WTC11 (cell line): Measurements from ENCODE around the gene GPNMB. TPM values are rescaled to one million over a fixed set of nuclear protein-coding genes. Genes with fewer than 3 reads are reported as not detected.
"Not testable (repeated sequence)": the region's sequence is repeated elsewhere in the genome, so short reads cannot be mapped to it uniquely, and the experiment has no call there.

Source experiments
- ATAC-seq: fragments of 200-7000 bp; cut with Tn5 transposase; 2 replicates; pipeline ENCODE4 v1.10.0; 2021; ENCODE audit warnings: mild to moderate bottlenecking, moderate library complexity
- CTCF ChIA-PET: fragments of 300-600 bp; sonication (Branson Sonifier 250); formaldehyde crosslinking; loops from one replicate; lab custom pipeline; 2021; ENCODE audit warnings: antibody characterized with exemption; lab: Charles Lee
- POLR2A ChIA-PET: fragments of 350-600 bp; sonication (Branson Sonifier 250); formaldehyde crosslinking; loops from one replicate; lab custom pipeline; 2021; ENCODE audit warnings: antibody characterized with exemption; lab: Charles Lee
- DNase-seq: peaks from one replicate; pipeline ENCODE4 v3.0.0; 2021; ENCODE audit warnings: low spot score
- H3K27ac Mint-ChIP-seq: 2 replicates; pipeline ENCODE4 v1.8.0; 2021; ENCODE audit warnings: mixed read lengths
- H3K27me3 Mint-ChIP-seq: 2 replicates; pipeline ENCODE4 v1.8.0; 2021; ENCODE audit warnings: low read depth, mild to moderate bottlenecking, moderate library complexity, mixed read lengths
- H3K36me3 Mint-ChIP-seq: 2 replicates; pipeline ENCODE4 v1.8.0; 2021; ENCODE audit warnings: mixed read lengths
- H3K4me1 Mint-ChIP-seq: 2 replicates; pipeline ENCODE4 v1.8.0; 2022; ENCODE audit warnings: mixed read lengths
- H3K4me3 Mint-ChIP-seq: 2 replicates; pipeline ENCODE4 v1.8.0; 2021; ENCODE audit warnings: mild to moderate bottlenecking, moderate library complexity, mixed read lengths
- H3K9me3 Mint-ChIP-seq: 2 replicates; pipeline ENCODE4 v1.8.0; 2021; ENCODE audit warnings: mixed read lengths
- CBFB ChIP-seq: sonication (generic); formaldehyde crosslinking; IDR thresholded peaks from 2 replicates; pipeline ENCODE4 v1.8.1; 2022; ENCODE audit warnings: mild to moderate bottlenecking, low read depth, missing genetic modification reagents
- HMGA2 ChIP-seq: fragments of 250-450 bp; sonication (Bioruptor Pico); IDR thresholded peaks from 2 replicates; pipeline ENCODE4 v1.4.0; 2021; ENCODE audit warnings: mild to moderate bottlenecking, moderate library complexity
- MXD4 ChIP-seq: fragments of 250-450 bp; sonication (Bioruptor Pico); IDR thresholded peaks from 2 replicates; pipeline ENCODE4 v1.8.0; 2021; ENCODE audit warnings: mild to moderate bottlenecking, moderate library complexity, borderline replicate concordance
- NR1H2 ChIP-seq: sonication (generic); formaldehyde crosslinking; IDR thresholded peaks from 2 replicates; pipeline ENCODE4 v1.9.0; 2021; ENCODE audit warnings: mild to moderate bottlenecking, moderate library complexity, missing genetic modification reagents
- SMAD3 ChIP-seq: sonication (generic); formaldehyde crosslinking; IDR thresholded peaks from 2 replicates; pipeline ENCODE4 v1.8.0; 2022; ENCODE audit warnings: missing genetic modification reagents, mild to moderate bottlenecking, borderline replicate concordance
- TCF7 ChIP-seq: sonication (generic); formaldehyde crosslinking; IDR thresholded peaks from 2 replicates; pipeline ENCODE4 v1.8.0; 2022; ENCODE audit warnings: mild to moderate bottlenecking, low read depth, missing genetic modification reagents, moderate library complexity
- ZNF121 ChIP-seq: sonication (generic); formaldehyde crosslinking; IDR thresholded peaks from 2 replicates; pipeline ENCODE4 v1.8.0; 2023; ENCODE audit warnings: missing genetic modification reagents
- ZNF263 ChIP-seq: sonication (generic); formaldehyde crosslinking; IDR thresholded peaks from 2 replicates; pipeline ENCODE4 v1.8.1; 2022; ENCODE audit warnings: low read depth, mild to moderate bottlenecking, moderate library complexity, missing genetic modification reagents
- total RNA-seq: library from RNA; stranded (reverse); gene quantifications from 3 replicates; pipeline ENCODE4 v1.2.3, GENCODE V29; 2021
- TF ChIP-seq, protein P1 (sequence below): sonication (generic); formaldehyde crosslinking; IDR thresholded peaks from 2 replicates; pipeline ENCODE4 v1.8.0; 2023; ENCODE audit warnings: missing genetic modification reagents, mild to moderate bottlenecking, borderline replicate concordance
- TF ChIP-seq, protein P2 (sequence below): sonication (generic); formaldehyde crosslinking; conservative IDR thresholded peaks from 2 replicates; pipeline ENCODE4 v1.8.1; 2022; ENCODE audit warnings: mild to moderate bottlenecking, missing genetic modification reagents
- TF ChIP-seq, protein P3 (sequence below): sonication (generic); formaldehyde crosslinking; IDR thresholded peaks from 2 replicates; pipeline ENCODE4 v1.8.1; 2023; ENCODE audit warnings: mild to moderate bottlenecking, missing genetic modification reagents

Gene GPNMB
- total RNA-seq, 1 experiment from 2014 or later, result 1.1 TPM

DNA sequence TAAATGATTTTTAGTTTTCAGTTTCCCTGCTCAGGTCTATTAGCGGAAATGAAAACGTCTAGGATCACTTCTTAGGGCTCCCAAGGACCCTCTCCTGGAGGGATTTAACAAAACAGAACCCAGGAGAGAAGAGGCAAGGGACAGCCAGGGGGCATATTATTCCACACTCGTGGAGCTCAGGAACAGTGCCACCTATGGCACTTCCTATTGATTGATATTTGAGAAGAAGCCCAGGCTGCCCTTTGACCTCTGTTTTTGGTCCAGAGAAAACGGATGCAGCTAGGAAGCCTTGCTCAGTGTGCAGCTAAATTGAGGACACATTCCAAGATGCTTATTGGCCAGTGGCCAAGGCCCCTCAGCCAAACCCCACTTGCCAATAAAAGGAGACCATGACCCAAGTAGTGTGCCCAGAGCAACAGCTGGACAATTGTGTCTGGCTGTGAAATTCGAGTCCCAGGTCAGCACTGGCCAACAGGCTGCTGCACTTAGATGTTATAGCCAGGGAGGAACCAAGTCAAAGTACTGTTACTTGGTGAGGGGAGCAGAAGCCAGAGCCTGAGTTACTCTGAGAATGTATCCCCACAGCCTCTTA is 24.0 kb upstream of the GPNMB start (continued):
- TF ChIP-seq, protein P1, sequence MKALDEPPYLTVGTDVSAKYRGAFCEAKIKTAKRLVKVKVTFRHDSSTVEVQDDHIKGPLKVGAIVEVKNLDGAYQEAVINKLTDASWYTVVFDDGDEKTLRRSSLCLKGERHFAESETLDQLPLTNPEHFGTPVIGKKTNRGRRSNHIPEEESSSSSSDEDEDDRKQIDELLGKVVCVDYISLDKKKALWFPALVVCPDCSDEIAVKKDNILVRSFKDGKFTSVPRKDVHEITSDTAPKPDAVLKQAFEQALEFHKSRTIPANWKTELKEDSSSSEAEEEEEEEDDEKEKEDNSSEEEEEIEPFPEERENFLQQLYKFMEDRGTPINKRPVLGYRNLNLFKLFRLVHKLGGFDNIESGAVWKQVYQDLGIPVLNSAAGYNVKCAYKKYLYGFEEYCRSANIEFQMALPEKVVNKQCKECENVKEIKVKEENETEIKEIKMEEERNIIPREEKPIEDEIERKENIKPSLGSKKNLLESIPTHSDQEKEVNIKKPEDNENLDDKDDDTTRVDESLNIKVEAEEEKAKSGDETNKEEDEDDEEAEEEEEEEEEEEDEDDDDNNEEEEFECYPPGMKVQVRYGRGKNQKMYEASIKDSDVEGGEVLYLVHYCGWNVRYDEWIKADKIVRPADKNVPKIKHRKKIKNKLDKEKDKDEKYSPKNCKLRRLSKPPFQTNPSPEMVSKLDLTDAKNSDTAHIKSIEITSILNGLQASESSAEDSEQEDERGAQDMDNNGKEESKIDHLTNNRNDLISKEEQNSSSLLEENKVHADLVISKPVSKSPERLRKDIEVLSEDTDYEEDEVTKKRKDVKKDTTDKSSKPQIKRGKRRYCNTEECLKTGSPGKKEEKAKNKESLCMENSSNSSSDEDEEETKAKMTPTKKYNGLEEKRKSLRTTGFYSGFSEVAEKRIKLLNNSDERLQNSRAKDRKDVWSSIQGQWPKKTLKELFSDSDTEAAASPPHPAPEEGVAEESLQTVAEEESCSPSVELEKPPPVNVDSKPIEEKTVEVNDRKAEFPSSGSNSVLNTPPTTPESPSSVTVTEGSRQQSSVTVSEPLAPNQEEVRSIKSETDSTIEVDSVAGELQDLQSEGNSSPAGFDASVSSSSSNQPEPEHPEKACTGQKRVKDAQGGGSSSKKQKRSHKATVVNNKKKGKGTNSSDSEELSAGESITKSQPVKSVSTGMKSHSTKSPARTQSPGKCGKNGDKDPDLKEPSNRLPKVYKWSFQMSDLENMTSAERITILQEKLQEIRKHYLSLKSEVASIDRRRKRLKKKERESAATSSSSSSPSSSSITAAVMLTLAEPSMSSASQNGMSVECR (CRISPR knock-in tag), result no peak
- no peak for TF ChIP-seq ZNF263 (CRISPR knock-in tag)
- no peak for TF ChIP-seq CBFB (CRISPR knock-in tag)
- no peak for TF ChIP-seq MXD4

DNA sequence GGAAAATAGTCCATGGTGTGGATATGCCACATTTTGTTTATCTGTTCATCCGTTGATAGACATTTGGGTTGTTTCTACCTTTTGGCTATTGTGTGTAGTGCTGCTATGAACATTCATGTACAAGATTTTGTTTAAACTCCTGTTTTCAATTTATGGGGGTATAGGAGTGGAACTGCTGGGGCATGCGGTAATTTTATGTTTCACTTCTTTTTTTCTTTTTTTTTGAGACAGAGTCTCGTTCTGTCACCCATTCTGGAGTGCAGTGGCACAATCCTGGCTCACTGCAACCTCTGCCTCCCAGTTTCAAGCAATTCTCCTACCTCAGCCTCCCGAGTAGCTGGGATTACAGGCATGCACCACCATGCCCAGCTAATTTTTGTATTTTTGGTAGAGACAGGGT is 22.2 kb upstream of the GPNMB start:
- H3K36me3 Mint-ChIP-seq, POLR2A ChIA-PET, DNase-seq, H3K4me3 Mint-ChIP-seq, H3K9me3 Mint-ChIP-seq, CTCF ChIA-PET, H3K27me3 Mint-ChIP-seq, ATAC-seq, H3K27ac Mint-ChIP-seq: not testable (repeated sequence)
- peaks cover 11% of the 10 kb centered on the region; the same call in 1 of the 2 replicates for H3K4me1 Mint-ChIP-seq

DNA sequence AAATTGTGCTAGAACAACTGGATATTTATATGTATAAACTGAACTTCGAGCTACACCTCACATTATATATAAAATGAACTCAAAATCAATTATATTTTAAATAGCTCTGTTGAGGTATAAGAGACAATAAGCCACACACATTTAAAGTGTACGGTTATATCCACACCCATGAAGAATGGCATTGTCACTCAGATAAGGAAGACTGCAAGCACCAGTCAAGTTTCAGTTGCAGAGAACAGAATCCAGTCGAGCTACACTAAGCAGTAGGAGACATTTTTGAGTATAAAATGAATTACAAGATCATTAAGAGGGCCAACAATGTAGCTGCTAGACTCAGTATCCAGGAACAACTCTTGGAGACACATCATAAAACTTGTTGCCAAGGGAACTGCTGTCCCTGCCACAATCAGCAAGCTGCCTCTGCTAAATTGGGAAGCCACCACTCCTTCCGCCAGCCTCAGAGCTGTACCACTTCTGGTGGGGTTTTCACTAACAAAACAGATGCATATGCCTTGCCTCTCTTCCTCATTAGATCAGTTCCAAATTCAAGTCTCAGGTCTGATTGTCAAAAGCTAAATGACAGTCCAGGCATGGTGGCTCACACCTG is 19.6 kb upstream of the GPNMB start:
- ATAC-seq, result no peak
- H3K9me3 Mint-ChIP-seq, result peaks cover 9% of the 10 kb centered on the region
- H3K27me3 Mint-ChIP-seq, result no peaks in the 10 kb centered on the region; the same call in 1 of the 2 replicates
- ChIA-PET POLR2A (no interaction called here), CTCF (interaction anchor here (0.8 to 1.5 kb wide), 3 partner anchors 20 to 46 kb away, joined by 3 to 4 read pairs (median 3); no protein-coding TSS in a partner anchor)
- TF ChIP-seq TCF7 (CRISPR knock-in tag), result no peak
- TF ChIP-seq, protein P2, sequence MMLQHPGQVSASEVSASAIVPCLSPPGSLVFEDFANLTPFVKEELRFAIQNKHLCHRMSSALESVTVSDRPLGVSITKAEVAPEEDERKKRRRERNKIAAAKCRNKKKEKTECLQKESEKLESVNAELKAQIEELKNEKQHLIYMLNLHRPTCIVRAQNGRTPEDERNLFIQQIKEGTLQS (CRISPR knock-in tag), result no peak
- H3K4me1 Mint-ChIP-seq, result peaks cover 5% of the 10 kb centered on the region; the same call in 1 of the 2 replicates
- H3K4me3 Mint-ChIP-seq, result no peak overlapping the region
- no peak overlapping the region for H3K27ac Mint-ChIP-seq
- no peak for DNase-seq
- peaks cover 2% of the 10 kb centered on the region; the same call in 1 of the 2 replicates for H3K36me3 Mint-ChIP-seq

DNA sequence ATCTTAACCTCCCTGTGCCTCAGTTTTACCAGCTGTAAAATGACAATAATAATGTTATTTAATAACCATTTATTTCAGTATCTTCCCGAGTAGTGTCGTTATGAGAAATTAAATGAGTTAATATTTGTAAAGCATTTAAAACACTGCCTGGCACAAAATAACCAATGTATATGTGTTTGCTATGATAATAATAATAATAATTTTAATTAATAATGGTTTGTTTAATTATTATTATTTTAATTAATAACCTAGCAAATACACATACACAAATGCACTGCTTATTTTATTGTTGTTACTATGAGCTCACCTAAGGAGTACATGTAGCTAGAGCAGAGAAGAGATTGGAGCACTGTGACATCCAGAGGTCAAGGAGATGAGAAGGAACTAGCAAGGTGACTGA is 18.2 kb upstream of the GPNMB start:
- ChIA-PET CTCF (interaction anchor here (1.5 kb wide), 1 partner anchor 45 kb away, joined by 4 read pairs; no protein-coding TSS in a partner anchor), POLR2A (no interaction called here)
- no peak for DNase-seq
- H3K9me3 Mint-ChIP-seq, result peaks cover 9% of the 10 kb centered on the region
- peaks cover 6% of the 10 kb centered on the region for H3K4me1 Mint-ChIP-seq
- no peak overlapping the region for H3K4me3 Mint-ChIP-seq
- TF ChIP-seq NR1H2 (CRISPR knock-in tag) (no peak), HMGA2 (CRISPR knock-in tag) (peak; percentile 91), SMAD3 (CRISPR knock-in tag) (no peak)
- H3K27ac Mint-ChIP-seq, result no peak overlapping the region
- no peak for ATAC-seq
- peaks cover 2% of the 10 kb centered on the region; the same call in 1 of the 2 replicates for H3K36me3 Mint-ChIP-seq
- no peaks in the 10 kb centered on the region; the same call in 1 of the 2 replicates for H3K27me3 Mint-ChIP-seq

DNA sequence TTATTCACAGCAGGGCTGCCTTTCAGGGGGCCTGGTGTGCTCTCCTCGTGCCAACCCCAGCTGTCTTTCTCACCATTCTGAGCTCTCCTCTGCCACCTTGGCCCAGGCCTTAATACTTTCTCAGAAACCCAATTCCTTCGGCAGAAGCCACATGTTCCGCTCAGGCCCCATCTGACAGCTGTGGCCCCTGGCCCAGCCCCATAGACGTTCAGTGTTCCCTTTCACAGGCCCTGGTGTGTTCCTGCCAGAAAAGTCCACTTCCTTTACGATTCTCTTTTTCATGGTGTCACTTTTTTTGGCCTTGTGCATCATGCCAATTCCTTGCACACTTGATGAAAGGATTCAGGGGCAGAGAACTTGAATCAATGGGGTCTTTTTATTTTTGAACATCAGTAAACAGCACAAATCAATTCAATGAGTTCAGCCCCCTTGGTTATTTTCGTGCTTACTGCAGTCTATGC is 15.9 kb upstream of the GPNMB start:
- Mint-ChIP-seq H3K27me3 (no peaks in the 10 kb centered on the region; the same call in 1 of the 2 replicates), H3K9me3 (peaks cover 9% of the 10 kb centered on the region), H3K27ac (no peak overlapping the region), H3K4me3 (no peak overlapping the region), H3K4me1 (peaks cover 12% of the 10 kb centered on the region), H3K36me3 (peaks cover 2% of the 10 kb centered on the region; the same call in 1 of the 2 replicates)
- ChIA-PET POLR2A (no interaction called here), CTCF (interaction anchor here (0.6 to 0.8 kb wide), 2 partner anchors 13 to 17 kb away, joined by 3 read pairs; no protein-coding TSS in a partner anchor)
- ATAC-seq (no peak), DNase-seq (no peak)
- TF ChIP-seq ZNF121, result no peak
- TF ChIP-seq, protein P3, sequence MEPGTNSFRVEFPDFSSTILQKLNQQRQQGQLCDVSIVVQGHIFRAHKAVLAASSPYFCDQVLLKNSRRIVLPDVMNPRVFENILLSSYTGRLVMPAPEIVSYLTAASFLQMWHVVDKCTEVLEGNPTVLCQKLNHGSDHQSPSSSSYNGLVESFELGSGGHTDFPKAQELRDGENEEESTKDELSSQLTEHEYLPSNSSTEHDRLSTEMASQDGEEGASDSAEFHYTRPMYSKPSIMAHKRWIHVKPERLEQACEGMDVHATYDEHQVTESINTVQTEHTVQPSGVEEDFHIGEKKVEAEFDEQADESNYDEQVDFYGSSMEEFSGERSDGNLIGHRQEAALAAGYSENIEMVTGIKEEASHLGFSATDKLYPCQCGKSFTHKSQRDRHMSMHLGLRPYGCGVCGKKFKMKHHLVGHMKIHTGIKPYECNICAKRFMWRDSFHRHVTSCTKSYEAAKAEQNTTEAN (CRISPR knock-in tag), result no peak
